CD8-positive, alpha-beta memory T cell (primary cell): Measurements from ENCODE around the gene PAQR6. TPM values are rescaled to one million over a fixed set of nuclear protein-coding genes. Genes with fewer than 3 reads are reported as not detected.

ENCODE experiments used
- CTCF ChIA-PET: fragments of 350-600 bp; sonication (Branson Sonifier 250); formaldehyde crosslinking; loops from one replicate; lab custom pipeline; 2021; ENCODE audit warnings: antibody characterized with exemption; lab: Charles Lee
- POLR2A ChIA-PET: fragments of 350-600 bp; sonication (Branson Sonifier 250); formaldehyde crosslinking; loops from one replicate; lab custom pipeline; 2021; ENCODE audit warnings: antibody characterized with exemption; lab: Charles Lee
- DNase-seq, 5 donors: peaks; one replicate each; pipeline versions ENCODE4 v3.0.0 to v3.0.0-alpha.2; 2020 to 2022; ENCODE audit warnings: mixed read lengths in 1 of 5
- H3K27ac ChIP-seq: one replicate; pipeline ENCODE4 v1.7.0; 2013; ENCODE audit warnings: low read depth, mild to moderate bottlenecking, low read length, moderate library complexity
- H3K27me3 ChIP-seq: 2 replicates; pipeline ENCODE4 v1.7.0; 2013; ENCODE audit warnings: low read length, mild to moderate bottlenecking; ENCODE audit not compliant: insufficient read depth, poor library complexity, severe bottlenecking
- H3K36me3 ChIP-seq: 2 replicates; pipeline ENCODE4 v1.7.0; 2013; ENCODE audit warnings: mild to moderate bottlenecking, low read length, moderate library complexity; ENCODE audit not compliant: insufficient read depth
- H3K4me1 ChIP-seq: 2 replicates; pipeline ENCODE4 v1.7.0; 2013; ENCODE audit warnings: mild to moderate bottlenecking, low read length, moderate library complexity; ENCODE audit not compliant: insufficient read depth
- H3K4me3 ChIP-seq: 2 replicates; pipeline ENCODE4 v1.7.0; 2013; ENCODE audit warnings: mild to moderate bottlenecking, low read length
- H3K9me3 ChIP-seq: 2 replicates; pipeline ENCODE4 v1.7.0; 2013; ENCODE audit warnings: mild to moderate bottlenecking, low read length
- H3K27ac Mint-ChIP-seq, 8 donors: one replicate each; pipeline ENCODE4 v1.8.0; 2020 to 2021; ENCODE audit warnings: mixed read lengths in 8 of 8, mild to moderate bottlenecking in 6 of 8, inconsistent platforms in 3 of 8, moderate library complexity in 3 of 8
- H3K27me3 Mint-ChIP-seq, 2 donors: one replicate each; pipeline ENCODE4 v1.8.0; 2020 to 2021; ENCODE audit warnings: mixed read lengths in 2 of 2, mild to moderate bottlenecking in 1 of 2, moderate library complexity in 1 of 2
- H3K36me3 Mint-ChIP-seq, 3 donors: one replicate each; pipeline ENCODE4 v1.8.0; 2020 to 2021; ENCODE audit warnings: mixed read lengths in 3 of 3, inconsistent platforms in 1 of 3, mild to moderate bottlenecking in 1 of 3
- H3K4me1 Mint-ChIP-seq, 3 donors: one replicate each; pipeline ENCODE4 v1.8.0; 2020 to 2021; ENCODE audit warnings: mixed read lengths in 3 of 3, inconsistent platforms in 1 of 3, mild to moderate bottlenecking in 1 of 3
- H3K4me3 Mint-ChIP-seq, 7 donors: one replicate each; pipeline ENCODE4 v1.8.0; 2020 to 2021; ENCODE audit warnings: mixed read lengths in 7 of 7, mild to moderate bottlenecking in 6 of 7, moderate library complexity in 4 of 7, inconsistent platforms in 2 of 7
- H3K9me3 Mint-ChIP-seq, 5 donors: one replicate each; pipeline ENCODE4 v1.8.0; 2020 to 2022; ENCODE audit warnings: mixed read lengths in 5 of 5, mild to moderate bottlenecking in 3 of 5, moderate library complexity in 2 of 5, inconsistent platforms in 1 of 5
- polyA plus RNA-seq: library from polyadenylated mRNA; unstranded; fragments of 300-500 nt; fragmentation: Illumina TruSeq; gene quantifications from one replicate; pipeline ENCODE4 v1.2.3, GENCODE V29; 2021
- total RNA-seq, 2 experiments: library from RNA; stranded (reverse); gene quantifications; one replicate each; pipeline ENCODE4 v1.2.3, GENCODE V29; 2021

PAQR6 gene
- total and polyA plus RNA-seq, 3 experiments from 2014 or later = 0.53 to 1.9 (median 1.9) TPM

DNA sequence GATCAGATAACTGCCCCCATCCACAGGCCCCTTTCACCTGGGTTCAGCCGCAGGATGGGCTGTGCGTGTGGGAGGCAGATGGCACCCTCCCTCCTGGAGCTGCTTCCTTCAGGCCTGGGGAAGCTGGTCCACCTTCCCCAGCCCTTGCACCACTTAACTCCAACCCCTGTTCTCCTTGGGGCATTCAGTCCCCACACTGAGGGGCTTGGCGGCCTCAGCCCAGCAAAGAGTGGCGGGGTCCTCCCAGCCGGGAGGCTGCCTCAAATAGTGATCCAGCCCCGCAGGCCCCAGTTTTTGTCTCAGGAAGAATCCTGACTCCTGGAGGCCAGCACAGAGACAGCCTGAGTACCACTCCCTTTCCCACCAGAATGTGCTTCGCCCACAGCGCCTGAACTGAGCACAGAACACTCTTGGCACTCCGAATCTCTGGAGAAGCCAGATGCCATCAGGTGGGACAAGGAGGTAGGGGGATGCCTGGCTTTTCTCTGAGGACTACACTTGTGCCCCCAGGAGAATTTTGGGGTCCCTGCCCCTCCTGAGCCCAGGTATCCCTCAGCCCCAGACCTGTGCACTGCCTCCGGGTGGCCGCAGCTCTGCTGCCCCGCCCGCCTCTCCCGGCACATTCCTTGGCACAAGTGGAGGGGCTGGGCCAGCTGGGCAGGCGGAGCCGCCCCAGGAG lies 936 bp downstream of the PAQR6 start:
- peaks cover 16% of the 10 kb centered on the region for H3K4me1 ChIP-seq
- H3K36me3 ChIP-seq = peaks cover 19% of the 10 kb centered on the region
- no peak overlapping the region for H3K4me3 ChIP-seq
- Mint-ChIP-seq H3K4me3 (peak overlapping the region in 6 of 7 donors; percentile 40 to 68 (median 54)), H3K4me1 (peaks cover 15 to 21% (median 16%) of the 10 kb centered on the region in 3 donors), H3K9me3 (no peaks in the 10 kb centered on the region), H3K27me3 (peaks cover 0 to 1% of the 10 kb centered on the region in 2 donors), H3K27ac (peak overlapping the region in 1 of 8 donors; percentile 89), H3K36me3 (peaks cover 0 to 30% (median 0%) of the 10 kb centered on the region in 3 donors)
- H3K27me3 ChIP-seq = no peaks in the 10 kb centered on the region
- ChIA-PET POLR2A (interaction anchor here (1.2 kb wide), 1 partner anchor 35 kb away, joined by 3 read pairs; the partner anchor contains the start of gene SMG5), CTCF (interaction anchor here (2.2 kb wide), 1 partner anchor 22 kb away, joined by 5 read pairs; no protein-coding TSS in a partner anchor)
- no peaks in the 10 kb centered on the region for H3K9me3 ChIP-seq
- H3K27ac ChIP-seq = no peak overlapping the region
- no peak for DNase-seq

DNA sequence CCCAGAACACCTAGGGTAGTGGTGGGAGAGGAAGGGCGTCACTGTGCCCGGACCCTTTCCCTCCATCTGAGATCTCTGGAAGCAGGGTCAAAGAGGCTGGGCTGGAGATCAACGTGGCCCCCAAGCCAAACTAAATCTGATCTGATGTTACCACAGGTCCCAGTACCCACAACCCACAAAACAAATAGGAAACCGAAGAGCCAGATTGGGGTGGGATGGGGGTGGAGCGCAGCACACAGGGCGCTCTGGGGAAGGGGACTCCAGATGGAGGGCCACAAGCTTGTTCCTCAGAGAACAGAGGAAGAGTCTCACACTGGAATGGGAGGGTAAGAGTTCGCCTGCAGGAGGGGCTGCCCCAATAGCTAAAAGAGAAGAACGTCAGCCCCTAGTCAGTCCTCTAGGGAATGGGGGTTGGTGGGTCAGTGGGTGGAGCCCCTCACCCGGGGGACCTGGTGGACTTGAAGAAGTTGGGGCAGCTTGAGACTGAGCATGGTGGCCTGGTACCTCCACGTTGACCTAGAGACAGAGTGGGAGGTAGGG lies 1.5 kb downstream of the PAQR6 start:
- no peaks in the 10 kb centered on the region for H3K9me3 ChIP-seq
- H3K27me3 ChIP-seq = no peaks in the 10 kb centered on the region
- ChIA-PET CTCF (interaction anchor here (0.8 to 2.2 kb wide), 2 partner anchors 17 to 21 kb away, joined by 3 to 5 read pairs; no protein-coding TSS in a partner anchor), POLR2A (interaction anchor here (1.2 kb wide), 1 partner anchor 36 kb away, joined by 3 read pairs; the partner anchor contains the start of gene SMG5)
- peaks cover 16% of the 10 kb centered on the region for H3K4me1 ChIP-seq
- H3K27ac Mint-ChIP-seq = peak overlapping the region; percentile 21 to 89 (median 59)
- H3K4me3 ChIP-seq = peak overlapping the region; percentile 63
- DNase-seq = no peak
- H3K36me3 Mint-ChIP-seq = peaks cover 0 to 24% (median 0%) of the 10 kb centered on the region in 3 donors
- H3K9me3 Mint-ChIP-seq = no peaks in the 10 kb centered on the region
- H3K27me3 Mint-ChIP-seq = peaks cover 0 to 1% of the 10 kb centered on the region in 2 donors
- H3K27ac ChIP-seq = no peak overlapping the region
- H3K4me3 Mint-ChIP-seq = peak overlapping the region in 6 of 7 donors; percentile 50 to 77 (median 60)
- peaks cover 15 to 21% (median 16%) of the 10 kb centered on the region in 3 donors for H3K4me1 Mint-ChIP-seq
- H3K36me3 ChIP-seq = peaks cover 13% of the 10 kb centered on the region

DNA sequence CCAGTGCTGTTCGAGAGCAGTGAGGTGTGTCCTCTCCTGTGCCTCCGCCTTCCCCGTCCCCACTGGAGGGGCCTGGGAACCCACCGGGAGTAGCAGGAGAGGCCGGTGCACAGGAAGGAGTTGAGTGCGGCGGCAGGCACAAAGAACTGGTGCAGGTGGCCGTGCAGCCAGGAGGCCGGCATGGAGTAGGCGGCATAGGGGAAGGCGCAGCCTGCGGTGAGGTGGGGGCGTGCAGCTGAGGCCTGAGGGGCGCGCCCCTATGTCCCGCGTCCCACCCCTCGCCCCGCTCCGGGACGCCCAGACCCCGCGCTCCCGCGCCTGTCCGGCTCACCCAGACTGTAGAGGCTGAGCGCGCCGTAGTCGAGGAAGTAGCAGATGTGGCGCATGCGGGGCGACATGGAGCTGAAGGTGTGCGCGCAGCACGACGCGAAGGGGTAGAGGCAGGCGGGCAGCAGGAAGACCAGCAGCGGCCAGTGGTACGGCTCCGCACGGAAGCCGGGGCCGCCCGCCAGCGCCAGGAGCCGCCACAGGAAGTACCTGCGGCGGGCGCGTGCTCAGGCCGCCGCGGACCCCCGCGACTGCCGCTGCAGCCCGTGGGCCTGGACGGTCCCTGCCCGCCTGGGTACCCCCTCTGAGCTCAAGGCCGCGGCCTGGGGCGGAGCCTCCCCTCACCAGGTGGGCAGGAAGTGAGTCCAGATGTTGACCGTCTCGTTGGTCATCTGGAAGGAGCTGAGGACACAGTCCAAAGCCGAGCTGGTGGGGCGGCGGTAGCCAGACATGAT lies 2.2 kb downstream of the PAQR6 start:
- Mint-ChIP-seq H3K27me3 (peaks cover 0 to 1% of the 10 kb centered on the region in 2 donors), H3K4me1 (peaks cover 15 to 21% (median 16%) of the 10 kb centered on the region in 3 donors), H3K4me3 (peak overlapping the region; percentile 78 to 94 (median 87)), H3K9me3 (no peaks in the 10 kb centered on the region), H3K27ac (peak overlapping the region; percentile 46 to 89 (median 76)), H3K36me3 (peaks cover 0 to 23% (median 2%) of the 10 kb centered on the region in 3 donors)
- H3K36me3 ChIP-seq = peaks cover 7% of the 10 kb centered on the region
- no peak overlapping the region for H3K27ac ChIP-seq
- ChIA-PET POLR2A (interaction anchor here (0.6 to 0.8 kb wide), 2 partner anchors 33 to 99 kb away, joined by 3 to 4 read pairs; partner anchors contain the start of gene PMF1), CTCF (interaction anchor here (0.8 to 2.2 kb wide), 2 partner anchors 17 to 21 kb away, joined by 3 to 5 read pairs; no protein-coding TSS in a partner anchor)
- H3K4me1 ChIP-seq = peaks cover 16% of the 10 kb centered on the region
- H3K27me3 ChIP-seq = no peaks in the 10 kb centered on the region
- peak; percentile 7 to 61 (median 22) for DNase-seq
- no peaks in the 10 kb centered on the region for H3K9me3 ChIP-seq
- H3K4me3 ChIP-seq = peak overlapping the region; percentile 63

DNA sequence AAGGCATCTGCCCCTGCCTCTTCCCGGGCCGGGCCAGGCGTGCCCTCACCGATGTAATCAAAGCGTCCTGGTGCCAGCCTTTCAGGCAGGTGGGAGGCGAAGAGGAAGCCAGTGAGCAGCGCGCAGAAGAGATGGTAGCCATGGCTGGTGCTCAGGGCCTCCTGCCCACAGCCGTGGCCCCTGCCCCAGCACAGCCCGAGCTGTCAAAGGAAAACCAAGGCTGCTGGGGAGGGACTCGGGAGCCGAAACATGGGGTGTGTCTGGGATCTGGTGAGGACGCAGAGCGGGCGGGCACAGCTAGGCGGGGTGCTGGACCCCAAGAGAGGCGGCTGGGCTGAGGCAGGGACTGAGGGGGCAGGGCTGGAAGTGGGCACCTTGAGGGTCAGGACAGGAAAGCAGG lies 3.1 kb downstream of the PAQR6 start:
- Mint-ChIP-seq H3K27me3 (peaks cover 0 to 1% of the 10 kb centered on the region in 2 donors), H3K9me3 (no peaks in the 10 kb centered on the region), H3K36me3 (peaks cover 0 to 20% (median 2%) of the 10 kb centered on the region in 3 donors), H3K4me3 (peak overlapping the region; percentile 72 to 91 (median 86)), H3K4me1 (peaks cover 15 to 21% (median 16%) of the 10 kb centered on the region in 3 donors), H3K27ac (peak overlapping the region in 6 of 8 donors; percentile 23 to 92 (median 52))
- peaks cover 16% of the 10 kb centered on the region for H3K4me1 ChIP-seq
- H3K27ac ChIP-seq = no peak overlapping the region
- no peaks in the 10 kb centered on the region for H3K27me3 ChIP-seq
- no peaks in the 10 kb centered on the region for H3K9me3 ChIP-seq
- H3K36me3 ChIP-seq = no peaks in the 10 kb centered on the region
- POLR2A ChIA-PET = no interaction called here
- H3K4me3 ChIP-seq = no peak overlapping the region
- DNase-seq = no peak
- CTCF ChIA-PET = no interaction called here

DNA sequence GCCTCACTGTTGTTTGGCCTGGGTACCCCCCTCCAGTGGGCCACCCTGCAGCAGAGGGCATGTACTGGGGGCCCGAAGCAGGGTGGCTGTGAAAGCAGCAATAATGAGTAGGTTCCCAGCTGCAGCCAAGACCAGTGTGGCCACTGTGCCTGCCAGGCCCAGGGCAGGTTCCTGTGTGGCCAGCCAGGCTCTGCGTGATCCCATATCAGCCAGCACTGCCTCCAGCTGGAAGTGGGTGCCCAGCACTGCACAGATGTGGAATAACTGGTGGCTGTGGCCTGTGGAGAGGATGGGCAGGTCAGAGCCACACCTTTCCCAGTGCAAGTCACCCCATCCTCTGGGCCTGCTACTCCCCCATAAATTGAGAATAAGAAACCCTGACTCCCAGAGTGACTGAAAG lies 3.7 kb downstream of the PAQR6 start:
- no peaks in the 10 kb centered on the region for H3K9me3 Mint-ChIP-seq
- H3K4me3 ChIP-seq = no peak overlapping the region
- H3K4me3 Mint-ChIP-seq = peak overlapping the region in 1 of 7 donors; percentile 91
- peaks cover 0 to 1% of the 10 kb centered on the region in 2 donors for H3K27me3 Mint-ChIP-seq
- peaks cover under 1% of the 10 kb centered on the region for H3K36me3 ChIP-seq
- no peak overlapping the region for H3K27ac ChIP-seq
- peaks cover 15 to 21% (median 16%) of the 10 kb centered on the region in 3 donors for H3K4me1 Mint-ChIP-seq
- H3K27me3 ChIP-seq = no peaks in the 10 kb centered on the region
- peaks cover 0 to 20% (median 2%) of the 10 kb centered on the region in 3 donors for H3K36me3 Mint-ChIP-seq
- H3K4me1 ChIP-seq = peaks cover 16% of the 10 kb centered on the region
- ChIA-PET POLR2A (no interaction called here), CTCF (no interaction called here)
- H3K27ac Mint-ChIP-seq = peak overlapping the region in 2 of 8 donors; percentile 23 to 51
- no peak for DNase-seq
- H3K9me3 ChIP-seq = no peaks in the 10 kb centered on the region

DNA sequence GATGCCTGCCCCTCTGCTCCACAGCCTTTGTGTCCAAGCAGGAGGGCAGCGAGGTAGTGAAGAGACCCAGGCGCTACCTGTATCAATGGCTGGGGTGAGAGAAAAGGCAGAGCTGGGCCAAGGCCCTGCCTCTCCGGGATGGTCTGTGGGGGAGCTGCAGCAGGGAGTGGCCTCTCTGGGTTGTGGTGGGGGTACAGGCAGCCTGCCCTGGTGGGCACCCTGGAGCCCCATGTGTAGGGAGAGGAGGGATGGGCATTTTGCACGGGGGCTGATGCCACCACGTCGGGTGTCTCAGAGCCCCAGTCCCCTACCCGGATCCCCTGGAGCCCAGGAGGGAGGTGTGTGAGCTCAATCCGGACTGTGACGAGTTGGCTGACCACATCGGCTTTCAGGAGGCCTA lies 5.1 kb downstream of the PAQR6 start:
- Mint-ChIP-seq H3K4me1 (peaks cover 15 to 21% (median 16%) of the 10 kb centered on the region in 3 donors), H3K4me3 (peak overlapping the region in 1 of 7 donors; percentile 28), H3K9me3 (no peaks in the 10 kb centered on the region), H3K27ac (peak overlapping the region in 1 of 8 donors; percentile 94), H3K36me3 (peaks cover 0 to 31% (median 6%) of the 10 kb centered on the region in 3 donors), H3K27me3 (peaks cover 0 to 1% of the 10 kb centered on the region in 2 donors)
- no peak for DNase-seq
- peaks cover 16% of the 10 kb centered on the region for H3K4me1 ChIP-seq
- ChIA-PET POLR2A (interaction anchor here (0.6 kb wide), 1 partner anchor 18 kb away, joined by 3 read pairs; no protein-coding TSS in a partner anchor), CTCF (interaction anchor here (0.9 kb wide), 1 partner anchor 146 kb away, joined by 3 read pairs; no protein-coding TSS in a partner anchor)
- H3K9me3 ChIP-seq = no peaks in the 10 kb centered on the region
- H3K4me3 ChIP-seq = no peak overlapping the region
- no peaks in the 10 kb centered on the region for H3K27me3 ChIP-seq
- H3K36me3 ChIP-seq = peaks cover 12% of the 10 kb centered on the region
- no peak overlapping the region for H3K27ac ChIP-seq

DNA sequence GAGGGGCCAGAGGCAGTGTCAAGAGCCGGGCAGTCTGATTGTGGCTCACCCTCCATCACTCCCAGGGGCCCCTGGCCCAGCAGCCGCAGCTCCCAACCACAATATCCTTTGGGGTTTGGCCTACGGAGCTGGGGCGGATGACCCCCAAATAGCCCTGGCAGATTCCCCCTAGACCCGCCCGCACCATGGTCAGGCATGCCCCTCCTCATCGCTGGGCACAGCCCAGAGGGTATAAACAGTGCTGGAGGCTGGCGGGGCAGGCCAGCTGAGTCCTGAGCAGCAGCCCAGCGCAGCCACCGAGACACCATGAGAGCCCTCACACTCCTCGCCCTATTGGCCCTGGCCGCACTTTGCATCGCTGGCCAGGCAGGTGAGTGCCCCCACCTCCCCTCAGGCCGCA lies 5.9 kb downstream of the PAQR6 start, which contains the start of gene BGLAP:
TSS of gene BGLAP (plus strand) at position 259 of the 400 bp plus-strand sequence. CDS start at position 307, 48 bp downstream.
- no peak within 1 kb of the TSS for H3K4me3 ChIP-seq
- DNase-seq = no peak
- peak within 1 kb of the TSS in 1 of 7 donors; percentile 63 for H3K4me3 Mint-ChIP-seq
- no peak within 1 kb of the TSS for H3K27ac ChIP-seq
- H3K4me1 Mint-ChIP-seq = peaks cover 12 to 21% (median 15%) of the 10 kb centered on the region in 3 donors
- peaks cover 0 to 1% of the 10 kb centered on the region in 2 donors for H3K27me3 Mint-ChIP-seq
- no peaks in the 10 kb centered on the region for H3K27me3 ChIP-seq
- H3K36me3 ChIP-seq = peaks cover 15% of the 10 kb centered on the region
- H3K4me1 ChIP-seq = peaks cover 16% of the 10 kb centered on the region
- no peaks in the 10 kb centered on the region for H3K9me3 Mint-ChIP-seq
- POLR2A ChIA-PET = no interaction called here
- no peaks in the 10 kb centered on the region for H3K9me3 ChIP-seq
- H3K36me3 Mint-ChIP-seq = peaks cover 4 to 36% (median 6%) of the 10 kb centered on the region in 3 donors
- peak within 1 kb of the TSS in 3 of 8 donors; percentile 22 to 94 (median 47) for H3K27ac Mint-ChIP-seq
- CTCF ChIA-PET = no interaction called here
